NCI-H345 treated with DMSO at 0.1 percent for 48 hours (cell line): ENCODE measurements around the gene C10orf71.

ENCODE experiments used
- DNase-seq: peaks from one replicate; lab custom pipeline; 2025; ENCODE audit not compliant: unreplicated experiment; lab: John Stamatoyannopoulos, UW

C10orf71 gene

GRCh38 chr10:49311555-49312236 is 12.7 kb downstream of the C10orf71 start:
- no peak for DNase-seq

- no peak for DNase-seq
These were observed 13.4 kb downstream of the C10orf71 start for GRCh38 chr10:49312246-49312869.

- no peak for DNase-seq
These were observed 14.6 kb downstream of the C10orf71 start for GRCh38 chr10:49313501-49314070.

GRCh38 chr10:49314806-49315205 is 15.8 kb downstream of the C10orf71 start:
- DNase-seq = no peak

- DNase-seq = no peak
These were observed 19.1 kb downstream of the C10orf71 start for GRCh38 chr10:49318028-49318427.

- DNase-seq = no peak
These were observed 19.8 kb downstream of the C10orf71 start for GRCh38 chr10:49318755-49319154.

GRCh38 chr10:49319206-49319605 is 20.2 kb downstream of the C10orf71 start:
- no peak for DNase-seq

- DNase-seq = no peak
These were observed 21.2 kb downstream of the C10orf71 start for GRCh38 chr10:49320191-49320590.

- no peak for DNase-seq
These were observed 22.1 kb downstream of the C10orf71 start for GRCh38 chr10:49321021-49321420.

- no peak for DNase-seq
These were observed 23.6 kb downstream of the C10orf71 start for GRCh38 chr10:49322371-49323170.

GRCh38 chr10:49323171-49323895 is 24.4 kb downstream of the C10orf71 start:
- DNase-seq = no peak

- DNase-seq = no peak
These were observed 24.9 kb downstream of the C10orf71 start for GRCh38 chr10:49323896-49324270.

GRCh38 chr10:49324711-49325110 is 25.7 kb downstream of the C10orf71 start:
- no peak for DNase-seq

GRCh38 chr10:49325131-49325915 is 26.4 kb downstream of the C10orf71 start:
- DNase-seq = no peak

- no peak for DNase-seq
These were observed 27.2 kb downstream of the C10orf71 start for GRCh38 chr10:49325916-49326783.

- DNase-seq = no peak
These were observed 28.3 kb downstream of the C10orf71 start for GRCh38 chr10:49327036-49327813.

- no peak for DNase-seq
These were observed 29.6 kb downstream of the C10orf71 start for GRCh38 chr10:49328401-49329145.

- no peak for DNase-seq
These were observed 30.2 kb downstream of the C10orf71 start for GRCh38 chr10:49329146-49329505.
